Natural killer cell treated with Interleukin-12 subunit alpha and Interleukin-12 subunit beta and Interleukin-15 and Interleukin-18, amount 100 ng/mL, for 72 hours (primary cell): ENCODE measurements around the gene SPANXD. TPM values are rescaled to one million over a fixed set of nuclear protein-coding genes. Genes with fewer than 3 reads are reported as not detected.

ENCODE experiments used
- total RNA-seq, 2 donors: library from RNA; stranded (reverse); gene quantifications; one replicate each; pipeline ENCODE4 v1.2.3, GENCODE V29; 2022

The SPANXD gene
- total RNA-seq, 2 donors from 2014 or later = not detected

Other genes starting within 250 kb of the SPANXD start
- not detected for gene SPANXA1, start 114.0 kb downstream of the SPANXD start, total RNA-seq
- gene SPANXA2, start 109.0 kb downstream of the SPANXD start, total RNA-seq = not detected
- not detected for gene MAGEC3, start 139.6 kb upstream of the SPANXD start, total RNA-seq
- gene MAGEC1, start 205.2 kb upstream of the SPANXD start, total RNA-seq = not detected